ENCODE results near the gene HIF3A.

DNA sequence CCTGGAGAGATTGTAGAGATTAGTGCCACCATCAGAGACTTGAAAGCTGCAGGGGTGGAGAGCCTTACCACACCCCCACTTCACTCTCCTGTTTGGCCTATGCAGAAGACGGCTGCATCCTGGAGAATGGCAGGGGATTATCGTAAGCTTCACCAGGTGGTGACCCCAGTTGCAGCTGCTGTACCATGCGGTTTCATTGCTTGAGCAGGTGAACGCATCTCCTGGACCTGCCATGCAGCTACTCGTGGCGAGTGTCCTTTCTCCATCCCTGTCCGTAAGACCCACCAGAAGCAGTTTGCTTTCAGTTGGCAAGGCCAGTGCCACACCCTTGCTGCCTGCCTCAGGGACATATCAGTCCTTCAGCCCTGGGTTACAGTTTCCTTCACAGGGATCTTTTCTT is 71.3 kb downstream of the HIF3A start:
- TF ChIP-seq, protein P1, sequence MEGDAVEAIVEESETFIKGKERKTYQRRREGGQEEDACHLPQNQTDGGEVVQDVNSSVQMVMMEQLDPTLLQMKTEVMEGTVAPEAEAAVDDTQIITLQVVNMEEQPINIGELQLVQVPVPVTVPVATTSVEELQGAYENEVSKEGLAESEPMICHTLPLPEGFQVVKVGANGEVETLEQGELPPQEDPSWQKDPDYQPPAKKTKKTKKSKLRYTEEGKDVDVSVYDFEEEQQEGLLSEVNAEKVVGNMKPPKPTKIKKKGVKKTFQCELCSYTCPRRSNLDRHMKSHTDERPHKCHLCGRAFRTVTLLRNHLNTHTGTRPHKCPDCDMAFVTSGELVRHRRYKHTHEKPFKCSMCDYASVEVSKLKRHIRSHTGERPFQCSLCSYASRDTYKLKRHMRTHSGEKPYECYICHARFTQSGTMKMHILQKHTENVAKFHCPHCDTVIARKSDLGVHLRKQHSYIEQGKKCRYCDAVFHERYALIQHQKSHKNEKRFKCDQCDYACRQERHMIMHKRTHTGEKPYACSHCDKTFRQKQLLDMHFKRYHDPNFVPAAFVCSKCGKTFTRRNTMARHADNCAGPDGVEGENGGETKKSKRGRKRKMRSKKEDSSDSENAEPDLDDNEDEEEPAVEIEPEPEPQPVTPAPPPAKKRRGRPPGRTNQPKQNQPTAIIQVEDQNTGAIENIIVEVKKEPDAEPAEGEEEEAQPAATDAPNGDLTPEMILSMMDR (IDR thresholded peaks at IDR 0.05; ENCODE audit: poor library complexity), result no peak
- no peak for TF ChIP-seq EZH2phosphoT487 (IDR thresholded peaks at IDR 0.05; ENCODE audit: low read depth, severe bottlenecking, unreplicated experiment)

Data from hepatocyte (in vitro differentiated cells).